ENCODE results near the gene ISLR2.

Gene ISLR2

GRCh38 chr15:74179101-74179841 lies 48.9 kb downstream of the ISLR2 start:
- no peak for DNase-seq

GRCh38 chr15:74179983-74180880 lies 49.8 kb downstream of the ISLR2 start:
- DNase-seq, result no peak

GRCh38 chr15:74180881-74181602 lies 50.7 kb downstream of the ISLR2 start:
- no peak for DNase-seq

GRCh38 chr15:74182131-74182530 lies 51.7 kb downstream of the ISLR2 start:
- no peak for DNase-seq

- DNase-seq, result no peak
Measured at GRCh38 chr15:74184582-74185091, 54.3 kb downstream of the ISLR2 start.

- no peak for DNase-seq
Measured at GRCh38 chr15:74185710-74186348, 55.4 kb downstream of the ISLR2 start.

Data from SHP77 treated with DMSO at 0.1 percent for 48 hours (cell line).